Breast epithelium (tissue), 3 donors: ENCODE data around the gene TINCR.

Experiments
- CTCF ChIP-seq, 3 donors: fragments of 450-650 bp; IDR thresholded peaks; one replicate each; pipeline ENCODE4 v1.5.1; 2016 to 2017; ENCODE audit warnings: antibody characterized with exemption in 3 of 3, mild to moderate bottlenecking in 3 of 3, moderate library complexity in 3 of 3
- POLR2A ChIP-seq: fragments of 450-650 bp; IDR thresholded peaks from one replicate; pipeline ENCODE4 v1.6.1; 2016; ENCODE audit warnings: antibody characterized with exemption, mild to moderate bottlenecking, moderate library complexity

DNA sequence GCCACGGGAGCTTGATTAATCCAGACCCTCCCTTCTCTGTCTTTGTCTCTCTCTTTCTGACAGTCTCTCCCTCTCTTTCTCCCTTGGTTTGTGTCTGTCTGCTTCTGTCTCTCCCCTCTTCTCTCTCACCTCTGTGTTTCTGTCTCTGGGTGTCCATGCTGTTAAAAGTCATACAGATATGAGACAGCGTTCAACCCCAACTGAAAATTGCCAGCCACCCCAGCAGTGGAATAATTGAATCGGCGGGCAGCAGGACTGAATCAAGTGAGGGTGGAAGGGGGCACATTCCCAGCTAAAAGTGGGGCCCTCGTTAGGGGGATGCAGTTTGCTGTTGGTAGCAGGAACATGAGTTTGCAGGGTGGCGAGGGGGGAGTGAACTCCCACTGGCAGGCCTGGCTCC is 43.7 kb downstream of the TINCR start:
- TF ChIP-seq POLR2A (no peak), CTCF (IDR thresholded peaks at IDR 0.05) (no peak)
